Amygdala (tissue), 56 donors: ENCODE results near the gene COX4I2.
"Not testable (repeated sequence)": the region's sequence is repeated elsewhere in the genome, so short reads cannot be mapped to it uniquely, and the experiment has no call there.

ENCODE experiments used
- DNase-seq, 56 donors: peaks; one replicate each; lab custom pipeline; 2025; lab: John Stamatoyannopoulos, UW

Gene COX4I2

GRCh38 chr20:31644701-31645100 lies 7.0 kb downstream of the COX4I2 start:
- DNase-seq, result no peak

DNA sequence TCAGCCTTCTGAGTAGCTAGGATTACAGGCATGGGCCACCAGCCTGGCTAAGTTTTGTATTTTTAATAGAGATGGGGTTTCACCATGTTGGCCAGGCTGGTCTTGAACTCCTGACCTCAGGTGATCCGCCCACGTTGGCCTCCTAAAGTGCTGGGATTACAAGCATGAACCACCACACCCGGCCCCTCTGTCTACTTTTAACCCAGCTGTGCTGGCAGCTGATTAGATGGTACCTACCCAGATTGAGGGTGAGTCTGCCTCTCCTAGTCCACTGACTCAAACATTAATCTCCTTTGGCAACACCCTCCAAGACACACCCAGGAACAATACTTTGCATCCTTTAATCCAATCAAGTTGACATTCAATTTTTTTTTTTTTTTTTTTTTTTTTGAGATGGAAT lies 10.4 kb downstream of the COX4I2 start:
- not testable (repeated sequence) for DNase-seq

- DNase-seq, result peak in 2 of 56 donors; percentile 5 to 7
These were observed 15.2 kb downstream of the COX4I2 start for GRCh38 chr20:31652917-31653396.

GRCh38 chr20:31653561-31653960 lies 15.8 kb downstream of the COX4I2 start:
- no peak for DNase-seq

GRCh38 chr20:31654534-31654933 lies 16.8 kb downstream of the COX4I2 start:
- no peak for DNase-seq

GRCh38 chr20:31661625-31662371 lies 24.1 kb downstream of the COX4I2 start:
- peak; percentile 31 to 91 (median 72) for DNase-seq

- DNase-seq, result no peak
These were observed 24.7 kb downstream of the COX4I2 start for GRCh38 chr20:31662372-31662854.

DNA sequence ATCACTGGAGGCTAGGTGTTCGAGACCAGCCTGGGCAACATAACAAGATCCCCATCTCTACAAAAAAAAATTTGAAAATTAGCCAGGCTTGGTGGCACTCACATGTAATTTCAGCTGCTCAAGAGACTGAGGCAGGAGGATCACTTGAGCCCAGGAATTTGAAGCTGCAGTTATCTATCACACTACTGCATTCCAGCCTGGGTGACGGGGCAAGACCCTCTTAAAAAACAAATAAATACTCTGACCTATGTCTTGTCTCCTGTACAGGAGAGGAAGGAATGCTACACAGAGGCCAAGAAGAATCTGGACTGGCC lies 25.8 kb downstream of the COX4I2 start:
- no peak for DNase-seq

GRCh38 chr20:31663838-31664695 lies 26.4 kb downstream of the COX4I2 start:
- peak in 29 of 56 donors; percentile 14 to 64 (median 31) for DNase-seq

DNA sequence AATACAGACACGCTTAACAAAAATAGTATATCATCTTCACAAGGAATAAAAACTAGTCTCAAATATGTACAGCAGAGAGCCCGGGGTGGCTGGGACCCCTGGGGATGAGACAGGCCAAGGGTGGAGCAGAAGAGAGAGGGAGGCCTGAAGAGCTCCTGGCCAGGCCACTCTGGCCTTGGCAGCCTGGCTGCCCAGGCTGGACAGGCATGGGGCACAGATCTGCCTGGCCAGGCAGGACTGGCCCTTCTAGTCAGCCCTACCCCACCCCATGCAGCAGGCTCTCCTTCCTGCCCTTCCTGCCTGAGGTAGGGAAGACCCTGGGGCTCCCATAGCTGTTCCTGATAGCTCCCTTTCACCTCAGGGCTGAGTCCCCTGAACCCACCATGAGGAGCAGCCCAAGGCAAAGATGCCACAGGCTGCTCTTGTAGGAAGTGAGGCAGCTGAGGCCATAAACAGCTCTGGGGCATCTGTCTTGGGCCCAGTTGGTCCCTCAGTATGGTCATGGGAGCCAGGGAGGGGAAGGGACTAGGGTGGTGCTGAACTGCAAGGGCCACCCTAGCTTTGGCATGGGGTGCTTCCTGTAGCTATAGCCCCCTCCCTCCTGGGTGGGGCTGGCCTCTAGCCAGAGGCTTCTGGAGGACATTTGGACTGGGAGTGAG lies 27.1 kb downstream of the COX4I2 start:
- DNase-seq, result peak in 2 of 56 donors; percentile 27 to 64

DNA sequence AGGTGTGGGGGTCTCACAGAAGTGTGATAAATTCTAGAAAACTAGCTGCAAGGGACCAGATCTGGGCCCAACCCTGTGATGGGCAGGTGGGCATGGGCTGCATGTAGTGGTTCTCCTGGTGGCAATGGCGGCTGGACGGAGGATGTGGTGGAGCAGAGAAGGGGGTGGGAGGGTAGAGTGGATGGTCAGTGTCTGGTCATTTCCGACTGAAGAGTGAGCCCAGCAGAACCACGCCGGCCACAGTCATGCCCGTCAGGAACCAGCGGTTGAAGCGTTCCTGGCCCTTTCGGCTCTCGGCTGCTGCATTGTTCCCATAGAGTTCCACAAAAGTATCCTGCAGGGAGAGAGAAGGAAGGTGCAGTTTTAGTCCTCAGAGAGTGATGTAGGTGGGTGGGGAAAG lies 28.0 kb downstream of the COX4I2 start:
- DNase-seq, result no peak

DNA sequence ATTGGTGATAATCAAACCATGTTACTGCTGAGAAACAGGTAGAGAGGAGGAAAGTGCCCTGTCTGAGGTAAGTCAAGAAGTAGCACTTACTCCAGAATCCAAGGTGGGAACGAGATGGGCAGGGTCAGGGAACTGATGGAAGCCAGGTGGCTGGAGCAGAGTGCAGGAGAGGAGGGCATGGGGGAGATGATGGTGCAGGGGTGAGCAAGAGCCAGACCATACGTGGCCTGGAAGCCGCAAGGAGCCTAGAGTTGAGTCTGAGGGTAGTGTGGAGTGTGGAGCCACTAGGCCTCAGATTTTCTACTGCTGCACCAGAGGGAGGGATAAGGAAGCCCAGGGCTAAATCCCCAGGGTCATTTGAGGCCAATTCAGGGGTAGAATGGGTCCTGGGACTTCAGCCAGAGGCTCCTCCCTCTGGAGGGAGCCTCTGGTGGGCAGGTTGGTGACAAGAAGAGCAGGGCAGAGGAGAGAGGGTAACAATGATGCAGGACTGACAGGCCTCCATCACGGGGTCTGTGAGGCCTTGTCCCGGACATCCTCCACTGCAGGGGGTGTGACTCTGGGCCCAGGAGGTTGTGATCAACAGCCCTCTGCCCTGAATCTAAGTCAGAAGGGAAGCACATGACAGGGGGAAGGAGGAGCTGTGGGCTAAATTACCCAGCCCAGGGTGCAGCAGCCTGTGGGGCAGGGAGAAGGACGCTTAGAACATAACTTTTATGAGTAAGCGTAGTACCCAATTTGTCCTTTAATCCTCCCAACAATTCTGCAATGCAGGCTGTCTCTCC lies 28.7 kb downstream of the COX4I2 start:
- DNase-seq, result peak in 40 of 56 donors; percentile 6 to 65 (median 31)

DNA sequence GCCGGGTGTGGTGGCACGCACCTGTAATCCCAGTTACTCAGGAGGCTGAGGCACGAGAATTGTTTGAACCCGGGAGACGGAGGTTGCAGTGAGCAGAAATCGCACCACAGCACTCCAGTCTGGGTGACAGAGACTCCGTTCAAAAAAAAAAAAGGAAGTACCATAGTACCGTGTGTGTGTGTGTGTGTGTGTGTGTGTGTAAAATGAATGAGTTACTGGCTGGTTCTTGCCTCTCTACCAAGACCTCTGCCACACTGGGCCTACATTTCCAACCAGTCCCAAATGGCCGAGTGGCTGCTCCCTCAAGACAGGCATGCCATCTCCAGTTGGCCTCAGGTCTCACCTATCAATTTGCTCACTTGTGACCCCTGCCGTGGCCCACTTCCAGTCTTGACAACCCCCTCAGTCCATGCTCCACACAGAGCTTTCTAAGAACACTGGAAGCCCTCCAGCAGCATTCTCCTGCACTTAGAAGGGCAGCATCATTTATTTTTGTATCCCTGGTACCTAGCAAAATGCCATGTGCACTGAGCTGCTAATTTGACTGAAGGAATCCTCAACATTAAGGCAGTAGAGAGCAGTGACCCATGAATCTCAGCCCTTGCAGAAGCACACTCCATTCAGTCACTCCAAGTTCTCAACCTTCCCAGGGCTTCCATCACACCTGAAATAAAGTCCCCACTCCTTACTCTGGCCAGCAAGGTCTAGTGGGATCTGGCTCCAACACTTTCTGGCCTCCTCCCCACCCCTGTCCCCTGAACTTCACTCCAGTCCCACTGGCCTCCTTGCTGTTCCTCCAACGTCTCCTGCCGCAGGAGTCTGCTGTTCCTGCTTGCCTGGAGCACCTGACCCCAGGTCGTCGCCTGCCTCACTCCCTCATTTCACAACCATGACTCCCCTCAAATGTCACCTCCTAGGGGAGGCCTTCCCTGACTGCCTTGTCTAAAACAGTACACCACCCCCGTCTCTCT lies 29.9 kb downstream of the COX4I2 start:
- peak in 1 of 56 donors; percentile 31 for DNase-seq

DNA sequence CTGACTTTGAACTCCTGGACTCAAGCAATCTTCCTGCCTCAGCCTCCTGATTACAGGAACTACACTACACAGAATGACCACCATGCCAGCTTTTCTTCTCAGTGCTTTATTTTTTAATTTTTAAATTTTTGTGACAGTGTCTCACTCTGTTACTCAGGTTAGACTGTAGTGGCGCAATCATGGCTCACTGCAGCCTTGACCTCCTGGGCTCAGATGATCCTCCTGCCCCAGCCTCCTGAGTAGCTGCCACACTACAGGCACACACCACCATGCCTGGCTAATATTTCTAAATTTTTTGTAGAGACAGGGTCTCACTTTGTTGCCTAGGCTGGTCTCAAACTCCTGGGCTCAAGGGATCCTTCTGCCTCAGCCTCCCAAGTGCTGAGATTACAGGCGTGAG lies 31.2 kb downstream of the COX4I2 start:
- DNase-seq, result not testable (repeated sequence)

DNA sequence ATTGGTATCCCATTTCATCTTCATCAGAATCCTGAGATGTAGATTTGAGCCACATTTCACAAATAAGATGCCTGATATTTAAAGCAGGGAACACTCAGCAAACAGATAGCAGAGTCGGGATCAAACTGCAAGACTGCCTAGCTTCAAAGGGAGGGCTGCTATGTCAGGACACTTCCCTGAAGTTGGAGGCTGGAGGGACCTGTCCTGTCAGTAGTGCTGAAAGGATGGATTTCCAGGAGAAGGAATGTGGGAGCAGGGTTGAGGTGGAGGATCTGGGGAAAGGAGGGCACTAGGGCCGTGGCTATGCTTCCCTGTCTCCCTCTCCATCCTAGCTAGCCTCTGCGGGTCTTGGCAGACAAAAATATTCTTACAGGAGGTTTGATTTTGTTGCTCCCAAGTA lies 32.2 kb downstream of the COX4I2 start:
- peak in 2 of 56 donors; percentile 45 to 52 for DNase-seq

DNA sequence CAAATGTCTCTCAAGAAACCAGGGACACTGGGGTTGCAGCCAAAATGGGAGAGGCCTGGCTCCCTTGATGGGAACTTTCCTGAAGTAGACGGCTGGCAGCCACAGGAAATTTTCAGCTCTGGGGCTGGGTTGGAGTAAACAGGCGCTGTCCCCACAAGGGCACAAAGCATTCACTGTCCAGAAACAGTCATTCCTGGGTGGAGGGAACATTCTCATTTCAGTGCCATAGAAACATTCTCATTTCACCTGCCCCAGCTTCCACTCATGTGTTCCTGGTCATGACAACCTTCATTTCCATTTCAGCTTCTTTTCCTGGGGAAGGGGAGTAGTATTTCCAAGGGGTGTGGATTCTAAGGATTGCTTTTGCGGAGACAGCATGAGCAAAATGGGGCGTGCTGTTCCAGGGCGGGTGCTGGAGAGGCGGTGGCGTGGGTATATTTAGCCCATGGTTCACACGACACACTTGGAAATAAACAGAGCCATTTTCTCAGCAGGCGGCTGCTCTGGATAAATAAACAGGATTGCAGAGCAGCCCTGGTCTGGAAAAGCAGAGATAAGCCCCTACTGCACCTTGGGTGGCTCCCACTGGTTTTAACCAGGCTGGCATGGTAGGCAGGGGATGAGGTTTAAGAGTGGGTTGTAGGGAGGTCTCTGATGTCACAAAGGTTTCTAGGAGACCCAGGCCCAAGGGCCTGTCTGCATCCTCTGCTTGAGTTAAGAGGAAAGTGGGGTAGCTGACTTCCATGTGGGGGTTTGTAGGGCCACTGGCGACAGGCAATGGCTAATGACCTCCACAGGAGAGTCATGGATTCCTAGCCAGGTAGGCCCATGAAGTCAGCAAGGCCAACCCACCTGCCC lies 32.9 kb downstream of the COX4I2 start:
- DNase-seq, result peak in 53 of 56 donors; percentile 26 to 93 (median 73)

GRCh38 chr20:31671324-31671723 lies 33.6 kb downstream of the COX4I2 start:
- peak in 1 of 56 donors; percentile 24 for DNase-seq

- DNase-seq, result no peak
These were observed 35.7 kb downstream of the COX4I2 start for GRCh38 chr20:31673435-31673834.
